Loucy (cell line): Measurements from ENCODE around the gene PRSS12.

Source experiments
- EZH2phosphoT487 ChIP-seq: fragments of 200-600 bp; IDR thresholded peaks from 2 replicates; pipeline ENCODE4 v1.6.1; 2018; ENCODE audit warnings: antibody characterized with exemption, mild to moderate bottlenecking, moderate library complexity, borderline replicate concordance
- TF ChIP-seq, protein P1 (sequence below): fragments of 200-600 bp; sonication (generic); conservative IDR thresholded peaks from 2 replicates; pipeline ENCODE4 v1.5.1; 2014; ENCODE audit warnings: mild to moderate bottlenecking, antibody characterized with exemption, low read length

DNA sequence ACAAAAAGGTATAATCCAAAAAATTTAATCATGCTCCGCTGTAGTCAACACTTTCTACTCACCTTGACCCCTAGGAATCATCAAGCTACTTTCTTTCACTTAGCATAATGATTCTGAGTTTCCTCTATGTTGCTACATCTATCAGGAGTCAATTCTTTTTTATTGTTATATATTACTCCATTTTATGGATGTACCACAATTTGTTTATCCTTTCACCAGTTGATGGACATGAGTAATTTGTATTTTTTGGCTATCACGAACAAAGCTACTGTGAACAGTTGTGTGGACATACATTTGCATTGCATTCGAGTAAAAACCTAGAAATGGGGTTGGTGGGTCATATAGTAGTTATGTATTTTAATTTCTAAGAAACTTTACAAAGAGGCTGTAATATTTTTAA lies 102.9 kb downstream of the PRSS12 start:
- TF ChIP-seq, protein P1, sequence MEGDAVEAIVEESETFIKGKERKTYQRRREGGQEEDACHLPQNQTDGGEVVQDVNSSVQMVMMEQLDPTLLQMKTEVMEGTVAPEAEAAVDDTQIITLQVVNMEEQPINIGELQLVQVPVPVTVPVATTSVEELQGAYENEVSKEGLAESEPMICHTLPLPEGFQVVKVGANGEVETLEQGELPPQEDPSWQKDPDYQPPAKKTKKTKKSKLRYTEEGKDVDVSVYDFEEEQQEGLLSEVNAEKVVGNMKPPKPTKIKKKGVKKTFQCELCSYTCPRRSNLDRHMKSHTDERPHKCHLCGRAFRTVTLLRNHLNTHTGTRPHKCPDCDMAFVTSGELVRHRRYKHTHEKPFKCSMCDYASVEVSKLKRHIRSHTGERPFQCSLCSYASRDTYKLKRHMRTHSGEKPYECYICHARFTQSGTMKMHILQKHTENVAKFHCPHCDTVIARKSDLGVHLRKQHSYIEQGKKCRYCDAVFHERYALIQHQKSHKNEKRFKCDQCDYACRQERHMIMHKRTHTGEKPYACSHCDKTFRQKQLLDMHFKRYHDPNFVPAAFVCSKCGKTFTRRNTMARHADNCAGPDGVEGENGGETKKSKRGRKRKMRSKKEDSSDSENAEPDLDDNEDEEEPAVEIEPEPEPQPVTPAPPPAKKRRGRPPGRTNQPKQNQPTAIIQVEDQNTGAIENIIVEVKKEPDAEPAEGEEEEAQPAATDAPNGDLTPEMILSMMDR, result no peak
- TF ChIP-seq EZH2phosphoT487, result no peak
